Activated CD4-positive, alpha-beta T cell treated with anti-CD3 and anti-CD28 coated beads, Interleukin-2, amount 50 U/mL, for 4 hours (primary cell): Measurements from ENCODE around the gene CCAR1.
"Not testable (repeated sequence)": the region's sequence is repeated elsewhere in the genome, so short reads cannot be mapped to it uniquely, and the experiment has no call there.

Experiments
- DNase-seq, 2 experiments: peaks; one replicate each; pipeline ENCODE4 v3.0.0-alpha.2; 2020

The CCAR1 gene, protein sequence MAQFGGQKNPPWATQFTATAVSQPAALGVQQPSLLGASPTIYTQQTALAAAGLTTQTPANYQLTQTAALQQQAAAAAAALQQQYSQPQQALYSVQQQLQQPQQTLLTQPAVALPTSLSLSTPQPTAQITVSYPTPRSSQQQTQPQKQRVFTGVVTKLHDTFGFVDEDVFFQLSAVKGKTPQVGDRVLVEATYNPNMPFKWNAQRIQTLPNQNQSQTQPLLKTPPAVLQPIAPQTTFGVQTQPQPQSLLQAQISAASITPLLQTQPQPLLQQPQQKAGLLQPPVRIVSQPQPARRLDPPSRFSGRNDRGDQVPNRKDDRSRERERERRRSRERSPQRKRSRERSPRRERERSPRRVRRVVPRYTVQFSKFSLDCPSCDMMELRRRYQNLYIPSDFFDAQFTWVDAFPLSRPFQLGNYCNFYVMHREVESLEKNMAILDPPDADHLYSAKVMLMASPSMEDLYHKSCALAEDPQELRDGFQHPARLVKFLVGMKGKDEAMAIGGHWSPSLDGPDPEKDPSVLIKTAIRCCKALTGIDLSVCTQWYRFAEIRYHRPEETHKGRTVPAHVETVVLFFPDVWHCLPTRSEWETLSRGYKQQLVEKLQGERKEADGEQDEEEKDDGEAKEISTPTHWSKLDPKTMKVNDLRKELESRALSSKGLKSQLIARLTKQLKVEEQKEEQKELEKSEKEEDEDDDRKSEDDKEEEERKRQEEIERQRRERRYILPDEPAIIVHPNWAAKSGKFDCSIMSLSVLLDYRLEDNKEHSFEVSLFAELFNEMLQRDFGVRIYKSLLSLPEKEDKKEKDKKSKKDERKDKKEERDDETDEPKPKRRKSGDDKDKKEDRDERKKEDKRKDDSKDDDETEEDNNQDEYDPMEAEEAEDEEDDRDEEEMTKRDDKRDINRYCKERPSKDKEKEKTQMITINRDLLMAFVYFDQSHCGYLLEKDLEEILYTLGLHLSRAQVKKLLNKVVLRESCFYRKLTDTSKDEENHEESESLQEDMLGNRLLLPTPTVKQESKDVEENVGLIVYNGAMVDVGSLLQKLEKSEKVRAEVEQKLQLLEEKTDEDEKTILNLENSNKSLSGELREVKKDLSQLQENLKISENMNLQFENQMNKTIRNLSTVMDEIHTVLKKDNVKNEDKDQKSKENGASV

GRCh38 chr10:68720793-68721672 is at the start of gene CCAR1:
TSS of gene CCAR1 (plus strand) at chr10:68721239. CDS start at chr10:68722505, 1,266 bp downstream.
- DNase-seq: peak; percentile 97

DNA sequence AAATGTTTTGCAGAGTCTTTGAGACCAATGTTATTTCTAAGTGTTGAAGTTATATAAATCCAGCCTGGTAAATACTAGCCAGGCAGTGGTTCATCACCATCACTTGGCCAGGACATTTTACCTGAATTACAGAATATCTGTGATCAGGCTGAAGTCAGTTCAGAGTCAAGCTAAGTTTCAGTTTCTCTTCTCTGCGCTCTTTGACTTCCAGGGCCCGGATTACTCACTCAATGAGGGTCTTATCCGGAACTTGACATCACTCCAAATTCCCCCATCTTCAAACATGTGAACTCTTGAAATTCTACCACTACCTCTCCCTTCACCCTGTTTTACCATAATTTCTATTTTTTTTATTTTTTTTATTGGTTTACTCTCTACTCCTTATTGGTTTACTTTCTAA is 36.6 kb upstream of the CCAR1 start:
- DNase-seq: no peak

GRCh38 chr10:68696018-68696417 is 25.0 kb upstream of the CCAR1 start:
- DNase-seq: no peak

DNA sequence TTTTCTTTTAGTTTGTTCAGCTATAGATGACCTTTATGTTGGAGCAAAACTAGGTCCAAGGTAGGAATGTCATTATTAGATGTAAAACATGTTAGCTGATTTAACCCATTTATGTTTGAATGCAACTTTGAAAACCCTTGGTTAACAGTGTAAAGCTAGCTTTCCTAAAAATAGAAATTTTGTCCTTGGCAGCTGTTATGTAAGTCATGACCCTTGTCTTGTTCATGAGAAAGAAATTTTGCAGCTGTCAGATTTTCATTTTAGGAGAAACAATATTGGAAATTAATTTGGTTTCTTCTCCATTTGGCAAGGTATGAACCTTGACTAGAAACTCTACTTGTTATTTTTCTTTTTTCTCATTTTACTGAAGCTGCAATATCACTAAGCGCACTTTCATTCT is 23.9 kb upstream of the CCAR1 start:
- no peak for DNase-seq

DNA sequence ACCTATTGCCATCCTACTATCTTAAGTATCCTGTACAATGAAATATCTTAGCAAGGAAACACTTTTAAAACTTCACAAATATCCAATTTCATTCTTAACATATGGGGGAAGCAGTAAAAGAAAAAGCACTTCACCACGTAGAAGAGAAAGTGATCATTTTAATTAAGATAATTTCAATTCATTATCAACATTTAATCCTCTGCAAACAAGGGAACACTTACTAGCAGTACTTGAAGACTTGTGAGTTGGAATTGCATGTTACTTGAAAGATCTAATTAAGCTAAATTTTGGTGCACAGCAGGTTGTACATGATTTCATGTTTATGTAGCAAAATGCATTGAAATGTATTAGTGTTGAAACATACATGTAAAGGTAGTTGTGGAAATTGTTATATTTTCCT is 20.8 kb upstream of the CCAR1 start:
- DNase-seq: no peak

GRCh38 chr10:68705548-68705947 is 15.5 kb upstream of the CCAR1 start:
- no peak for DNase-seq

DNA sequence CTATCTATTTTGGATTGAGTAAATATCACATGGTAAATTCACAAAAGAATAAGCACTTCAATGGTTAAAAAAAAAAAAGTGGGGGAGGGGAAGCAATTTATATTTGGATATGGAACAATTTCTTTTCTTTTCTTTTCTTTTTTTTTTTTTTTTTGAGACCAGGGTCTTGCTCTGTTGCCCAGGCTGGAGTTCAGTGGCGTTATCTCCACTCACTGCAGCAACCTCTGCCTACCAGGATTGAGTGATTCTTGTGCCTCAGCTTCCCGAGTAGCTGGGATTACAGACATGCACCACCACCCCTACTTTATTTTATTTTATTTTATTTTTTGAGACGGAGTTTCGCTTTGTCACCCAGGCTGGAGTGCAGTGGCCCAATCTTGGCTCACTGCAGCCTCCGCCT is 12.1 kb upstream of the CCAR1 start:
- not testable (repeated sequence) for DNase-seq

- DNase-seq: not testable (repeated sequence)
These were observed 8.0 kb upstream of the CCAR1 start for GRCh38 chr10:68713065-68713464.

DNA sequence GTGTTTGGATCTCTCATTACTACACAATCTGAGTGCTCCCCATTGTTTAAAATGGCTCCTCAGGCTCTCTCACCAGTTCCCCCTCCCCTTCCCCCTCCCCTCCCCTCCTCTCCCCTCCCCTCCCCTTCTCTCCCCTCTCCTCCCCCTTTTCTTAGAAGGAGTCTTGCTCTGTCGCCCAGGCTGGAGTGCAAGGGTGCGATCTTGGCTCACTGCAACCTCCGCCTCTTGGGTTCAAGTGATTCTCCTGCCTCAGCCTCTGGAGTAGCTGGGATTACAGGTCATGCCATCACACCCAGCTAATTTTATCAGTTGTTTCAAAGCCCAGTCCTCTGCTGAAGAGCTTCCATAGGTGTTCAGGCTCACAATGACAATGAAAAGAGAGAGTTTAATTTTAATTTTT is 3.6 kb upstream of the CCAR1 start:
- no peak for DNase-seq

DNA sequence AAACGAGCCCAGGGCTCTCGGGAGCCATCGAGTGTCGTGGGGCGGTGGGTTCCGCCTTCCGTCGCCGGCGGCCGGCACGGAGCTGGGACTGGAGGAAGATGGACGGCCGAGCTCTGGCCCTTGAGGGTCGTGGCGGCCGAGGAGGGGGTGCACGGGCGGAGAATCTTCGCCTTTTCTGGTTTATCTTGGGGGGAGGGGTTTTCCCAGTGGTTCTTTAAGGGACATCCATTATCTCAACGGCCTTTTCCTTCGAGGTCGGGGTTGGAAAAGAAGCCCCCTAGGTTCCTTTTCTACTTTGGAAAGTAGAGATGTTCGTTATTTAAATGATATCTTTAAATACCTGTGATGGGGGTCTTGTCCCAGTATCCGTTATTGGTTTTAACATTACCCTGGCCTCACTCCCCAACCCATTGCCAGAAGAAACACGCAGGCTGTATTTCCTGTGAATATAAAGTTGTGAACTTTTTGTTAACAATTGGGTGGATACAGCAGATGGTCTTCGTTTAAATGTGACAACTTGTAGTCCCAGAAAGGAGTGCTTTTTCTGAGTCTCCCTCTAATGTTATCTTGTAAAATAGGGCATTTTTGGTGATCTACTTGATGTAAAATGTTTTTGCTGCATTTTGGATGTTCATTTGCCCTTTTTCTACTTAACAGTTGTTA is 765 bp downstream of the CCAR1 start:
- no peak for DNase-seq

DNA sequence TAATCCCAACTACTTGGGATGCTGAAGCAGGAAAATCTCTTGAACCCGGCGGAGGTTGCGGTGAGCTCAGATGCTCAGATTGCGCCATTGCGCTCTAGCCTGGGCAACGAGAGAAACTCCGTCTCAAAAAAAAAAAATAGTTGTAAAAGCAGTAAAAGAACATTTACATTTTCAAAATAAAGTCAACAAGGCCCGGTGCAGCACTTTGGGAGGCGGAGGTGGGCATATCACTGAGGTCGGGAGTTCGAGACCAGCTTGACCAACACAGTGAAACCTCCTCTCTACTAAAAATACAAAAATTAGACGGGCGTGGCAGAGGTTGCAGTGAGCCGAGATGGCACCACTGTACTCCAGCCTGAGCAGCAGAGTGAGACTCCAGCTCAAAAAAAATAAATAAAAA is 4.0 kb downstream of the CCAR1 start:
- no peak for DNase-seq

DNA sequence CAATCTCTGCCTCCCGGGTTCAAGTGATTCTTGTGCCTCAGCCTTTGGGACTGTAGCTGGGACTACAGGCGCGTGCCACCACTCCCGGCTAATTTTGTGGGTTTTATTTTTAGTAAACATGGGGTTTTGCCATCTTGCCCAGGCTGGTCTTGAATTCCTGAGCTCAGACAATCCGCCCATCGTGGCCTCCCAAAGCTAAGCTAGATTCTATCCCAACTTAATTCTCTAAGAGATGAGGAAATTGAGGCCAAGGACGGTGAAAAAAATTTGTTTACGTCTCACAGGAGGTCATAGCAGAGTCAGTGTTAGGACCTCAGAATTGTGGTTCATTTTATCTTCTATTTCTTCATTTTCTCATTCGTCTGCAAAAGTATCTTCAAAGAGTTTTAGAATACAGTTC is 6.1 kb downstream of the CCAR1 start:
- no peak for DNase-seq

DNA sequence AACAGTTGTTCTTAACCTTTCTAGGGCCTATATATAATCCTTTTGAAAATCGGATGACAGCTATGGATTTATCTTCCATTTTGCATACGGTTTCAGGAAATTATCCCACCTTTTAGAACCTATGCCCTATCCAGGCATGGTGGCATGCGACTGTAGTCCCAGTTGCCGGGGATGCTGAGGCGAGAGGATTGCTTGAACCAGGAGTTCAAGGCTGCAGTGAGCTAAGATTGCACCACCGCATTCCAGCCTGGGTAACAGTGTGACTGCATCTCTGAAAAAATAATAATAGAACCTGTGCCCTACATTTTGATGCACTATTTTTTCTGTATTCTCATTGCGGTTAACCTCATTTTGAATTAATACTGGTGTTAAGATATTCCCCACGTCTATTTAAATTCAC is 11.6 kb downstream of the CCAR1 start:
- no peak for DNase-seq

DNA sequence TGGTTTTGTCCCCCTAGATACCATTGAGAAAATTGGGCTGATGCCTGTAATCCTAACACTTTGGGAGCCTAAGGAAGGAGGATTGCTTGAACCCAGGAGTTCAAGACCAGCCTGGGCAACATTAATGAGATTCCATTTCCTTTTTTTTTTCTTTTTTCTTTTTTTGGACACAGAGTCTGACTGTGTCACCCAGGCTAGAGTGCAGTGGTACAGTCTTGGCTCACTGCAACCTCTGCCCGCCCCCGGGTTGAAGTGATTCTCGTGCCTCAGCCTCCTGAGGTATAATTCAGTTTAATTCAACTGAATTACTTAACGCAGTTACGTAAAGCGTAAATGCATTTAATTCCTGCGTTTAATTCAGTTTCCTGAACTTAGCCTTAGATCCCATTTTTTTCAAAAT is 13.3 kb downstream of the CCAR1 start:
- no peak for DNase-seq

DNA sequence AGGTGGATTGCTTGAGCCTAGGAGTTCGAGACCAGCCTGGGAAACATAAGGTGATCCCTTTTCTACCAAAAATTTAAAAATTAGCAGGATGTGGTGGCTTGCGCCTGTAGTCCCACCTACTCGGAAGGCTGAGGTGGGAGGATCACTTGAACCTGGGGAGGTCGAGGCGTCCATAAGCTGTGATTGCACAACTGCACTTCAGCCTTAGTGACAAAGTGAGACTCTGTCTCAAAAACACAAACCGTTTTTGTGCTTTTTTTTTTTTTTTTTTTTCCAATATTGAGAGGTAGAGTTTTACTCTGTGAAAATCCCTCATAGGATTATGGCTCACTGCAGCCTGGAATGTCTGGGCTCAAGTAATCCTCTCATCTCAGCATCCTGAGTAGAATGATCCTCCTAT is 14.1 kb downstream of the CCAR1 start:
- no peak for DNase-seq

GRCh38 chr10:68735739-68736138 is 14.7 kb downstream of the CCAR1 start:
- not testable (repeated sequence) for DNase-seq

DNA sequence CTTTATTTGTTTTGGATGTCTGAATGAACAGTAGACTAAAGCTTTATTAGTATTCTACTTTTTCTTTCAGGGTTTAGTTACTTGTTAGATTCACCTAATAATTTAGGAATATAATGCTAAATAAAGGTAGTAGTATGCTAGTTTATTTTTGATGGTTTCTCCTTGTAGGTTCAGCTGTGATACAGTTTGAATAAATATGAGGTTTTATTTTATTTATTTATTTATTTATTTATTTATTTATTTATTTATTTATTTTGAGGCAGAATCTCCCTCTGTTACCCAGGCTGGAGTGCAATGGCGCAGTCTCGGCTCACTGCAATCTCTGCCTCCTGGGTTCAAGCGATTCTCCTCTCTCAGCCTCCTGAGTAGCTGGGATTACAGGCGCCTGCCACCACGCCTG is 19.6 kb downstream of the CCAR1 start:
- not testable (repeated sequence) for DNase-seq

GRCh38 chr10:68742397-68742796 is 21.4 kb downstream of the CCAR1 start:
- no peak for DNase-seq

GRCh38 chr10:68752711-68753350 is 31.8 kb downstream of the CCAR1 start:
- no peak for DNase-seq

GRCh38 chr10:68756246-68756645 is 35.2 kb downstream of the CCAR1 start:
- no peak for DNase-seq

- DNase-seq: no peak
These were observed 35.7 kb downstream of the CCAR1 start for GRCh38 chr10:68756766-68757165.
